Measurements from ENCODE around the gene FBXW9.
A peak's percentile ranks its signal among the peaks of the same experiment; 100 is the strongest.
"Not testable (repeated sequence)": the region's sequence is repeated elsewhere in the genome, so short reads cannot be mapped to it uniquely, and the experiment has no call there.

The FBXW9 gene

DNA sequence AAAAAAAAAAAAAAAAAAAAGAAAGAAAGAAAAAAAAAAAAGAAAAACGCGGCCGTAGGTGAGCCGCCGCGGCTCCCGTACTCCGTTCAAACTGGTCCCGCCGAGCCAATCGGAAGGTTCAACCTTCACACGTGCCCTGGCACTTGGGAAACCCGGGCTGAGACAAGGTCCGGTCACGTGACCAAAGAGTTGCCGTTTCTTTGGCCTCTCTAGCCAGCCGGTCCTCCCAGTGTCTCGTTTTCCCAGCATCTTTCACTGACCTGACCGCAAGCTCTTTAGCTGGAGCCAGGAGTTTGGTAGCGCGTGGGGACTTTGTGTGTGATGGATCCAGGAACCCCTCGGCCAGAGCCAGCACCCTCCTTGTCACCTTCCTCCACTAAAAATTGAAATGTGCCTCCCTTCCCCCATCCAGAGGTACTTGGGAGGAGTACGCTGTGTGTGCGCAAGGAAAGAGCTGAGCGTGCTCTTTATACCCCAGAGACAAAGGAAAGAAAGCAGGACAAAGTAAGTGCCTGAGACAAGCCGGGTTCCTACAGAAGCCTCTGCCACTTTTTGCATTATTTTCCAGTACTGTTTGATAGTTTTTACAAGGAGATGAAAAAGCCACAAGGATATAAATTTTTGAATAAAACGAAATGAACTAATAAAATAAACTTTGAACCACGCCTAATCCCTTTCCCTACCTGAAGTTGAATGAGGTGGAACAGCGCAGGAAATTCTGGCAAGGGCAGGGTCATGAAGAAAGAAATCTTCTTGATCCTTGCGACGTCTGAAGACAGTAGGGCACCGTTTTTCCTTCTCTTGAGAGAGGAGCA is 26.3 kb upstream of the FBXW9 start:
- in situ Hi-C loops (cut with HindIII; ENCODE audit: low sequenced_read_pairs), result no loop called here
- DNase-seq (ENCODE audit: low read depth, low spot score), result peak; percentile 99
- TF ChIP-seq, protein P1, sequence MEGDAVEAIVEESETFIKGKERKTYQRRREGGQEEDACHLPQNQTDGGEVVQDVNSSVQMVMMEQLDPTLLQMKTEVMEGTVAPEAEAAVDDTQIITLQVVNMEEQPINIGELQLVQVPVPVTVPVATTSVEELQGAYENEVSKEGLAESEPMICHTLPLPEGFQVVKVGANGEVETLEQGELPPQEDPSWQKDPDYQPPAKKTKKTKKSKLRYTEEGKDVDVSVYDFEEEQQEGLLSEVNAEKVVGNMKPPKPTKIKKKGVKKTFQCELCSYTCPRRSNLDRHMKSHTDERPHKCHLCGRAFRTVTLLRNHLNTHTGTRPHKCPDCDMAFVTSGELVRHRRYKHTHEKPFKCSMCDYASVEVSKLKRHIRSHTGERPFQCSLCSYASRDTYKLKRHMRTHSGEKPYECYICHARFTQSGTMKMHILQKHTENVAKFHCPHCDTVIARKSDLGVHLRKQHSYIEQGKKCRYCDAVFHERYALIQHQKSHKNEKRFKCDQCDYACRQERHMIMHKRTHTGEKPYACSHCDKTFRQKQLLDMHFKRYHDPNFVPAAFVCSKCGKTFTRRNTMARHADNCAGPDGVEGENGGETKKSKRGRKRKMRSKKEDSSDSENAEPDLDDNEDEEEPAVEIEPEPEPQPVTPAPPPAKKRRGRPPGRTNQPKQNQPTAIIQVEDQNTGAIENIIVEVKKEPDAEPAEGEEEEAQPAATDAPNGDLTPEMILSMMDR (IDR thresholded peaks at IDR 0.05; ENCODE audit: low read depth, low read length), result no peak
- peak overlapping the region; percentile 81 for H3K4me3 ChIP-seq (ENCODE audit: low read depth, low read length)

GRCh38 chr19:12721656-12722565 is 25.5 kb upstream of the FBXW9 start:
- DNase-seq (ENCODE audit: low read depth, low spot score), result peak; percentile 78
- TF ChIP-seq, protein P1 (IDR thresholded peaks at IDR 0.05; ENCODE audit: low read depth, low read length), result no peak
- in situ Hi-C loops (cut with HindIII; ENCODE audit: low sequenced_read_pairs), result no loop called here
- H3K4me3 ChIP-seq (ENCODE audit: low read depth, low read length), result peak overlapping the region; percentile 81

DNA sequence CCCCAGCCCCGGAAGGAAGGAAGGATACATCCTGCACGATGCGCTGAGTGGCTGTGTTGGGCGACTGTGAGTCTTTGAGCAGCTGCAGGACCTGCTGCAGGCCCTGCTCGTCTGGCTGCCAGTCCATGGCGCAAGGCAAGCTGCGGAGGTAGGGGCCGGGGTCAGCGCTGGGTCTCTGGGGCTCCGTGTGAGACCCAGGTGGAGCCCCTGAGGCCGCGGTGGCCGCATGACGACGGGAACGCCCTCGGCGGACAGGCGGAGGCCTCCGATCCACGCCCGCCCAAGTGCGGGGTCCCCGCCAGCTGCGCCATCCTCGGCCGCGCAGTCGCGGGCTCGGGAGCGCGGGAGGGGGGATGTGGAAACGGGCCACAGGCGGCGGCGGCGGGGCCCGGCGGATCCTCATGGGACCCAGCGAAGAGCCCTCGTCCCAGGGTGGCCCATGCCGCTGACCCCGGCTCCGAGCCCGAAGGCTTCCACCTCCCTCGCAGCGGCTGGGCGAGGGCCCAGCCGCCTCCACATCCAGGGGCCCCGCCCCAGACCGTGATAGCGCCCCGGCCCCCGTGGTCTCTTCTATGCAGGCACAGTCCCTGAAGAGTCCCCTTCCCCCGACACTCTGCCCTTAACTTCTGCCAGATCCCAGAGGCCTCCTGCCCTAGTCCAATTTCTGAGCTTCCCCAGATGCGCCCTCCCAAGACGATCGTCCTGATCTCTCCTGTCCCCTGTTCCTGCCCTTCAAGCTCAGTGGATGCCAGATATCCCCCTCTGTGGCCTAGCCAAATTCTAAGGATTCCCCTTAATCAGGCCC is 24.6 kb upstream of the FBXW9 start:
- TF ChIP-seq, protein P1 (IDR thresholded peaks at IDR 0.05; ENCODE audit: low read depth, low read length), result no peak
- H3K4me3 ChIP-seq (ENCODE audit: low read depth, low read length), result peak overlapping the region; percentile 81
- peak; percentile 17 for DNase-seq (ENCODE audit: low read depth, low spot score)
- in situ Hi-C loops (cut with HindIII; ENCODE audit: low sequenced_read_pairs), result no loop called here

DNA sequence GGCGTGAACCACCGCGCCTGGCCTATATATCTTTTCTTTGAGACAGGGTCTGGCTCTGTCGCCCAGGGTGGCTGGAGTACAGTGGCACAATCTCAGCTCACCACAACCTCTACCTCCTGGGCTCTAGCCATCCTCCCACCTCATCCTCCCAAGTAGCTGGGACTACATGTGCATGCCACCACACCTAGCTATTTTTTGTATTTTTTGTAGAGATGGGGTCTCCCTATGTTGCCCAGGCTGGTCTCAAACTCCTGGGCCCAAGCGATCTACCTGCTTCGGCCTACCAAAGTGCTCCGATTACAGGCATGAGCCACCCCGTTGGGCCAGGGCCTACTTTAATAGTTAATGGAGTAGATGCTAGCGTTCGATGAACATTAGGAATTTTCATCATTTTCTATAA is 23.9 kb upstream of the FBXW9 start:
- H3K4me3 ChIP-seq (ENCODE audit: low read depth, low read length), result peak overlapping the region; percentile 81
- in situ Hi-C loops (cut with HindIII; ENCODE audit: low sequenced_read_pairs), result no loop called here
- no peak for DNase-seq (ENCODE audit: low read depth, low spot score)
- TF ChIP-seq, protein P1 (IDR thresholded peaks at IDR 0.05; ENCODE audit: low read depth, low read length), result no peak

DNA sequence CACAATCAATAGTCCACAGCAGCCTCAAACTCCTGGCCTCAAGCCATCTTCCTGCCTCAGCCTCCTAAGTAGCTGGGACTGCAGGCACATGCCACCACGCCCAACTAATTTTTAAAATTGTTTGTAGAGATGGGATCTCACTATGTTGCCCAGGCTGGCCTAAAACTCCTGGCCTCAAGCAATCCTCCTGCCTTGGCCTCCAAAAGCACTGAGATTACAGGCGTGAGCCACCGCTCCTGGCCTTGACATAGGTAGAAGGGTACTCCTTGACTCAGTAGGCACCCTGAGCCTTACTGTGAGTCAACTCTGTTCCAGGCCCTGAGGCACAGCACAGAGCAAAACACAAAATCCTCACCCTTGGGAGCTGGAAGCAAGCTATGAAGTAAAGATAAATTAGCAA is 19.5 kb upstream of the FBXW9 start:
- TF ChIP-seq, protein P1 (IDR thresholded peaks at IDR 0.05; ENCODE audit: low read depth, low read length), result no peak
- DNase-seq (ENCODE audit: low read depth, low spot score), result no peak
- in situ Hi-C loops (cut with HindIII; ENCODE audit: low sequenced_read_pairs), result no loop called here
- H3K4me3 ChIP-seq (ENCODE audit: low read depth, low read length), result no peak overlapping the region

- H3K4me3 ChIP-seq (ENCODE audit: low read depth, low read length), result no peak overlapping the region
- DNase-seq (ENCODE audit: low read depth, low spot score), result no peak
- in situ Hi-C loops (cut with HindIII; ENCODE audit: low sequenced_read_pairs), result no loop called here
- TF ChIP-seq, protein P1 (IDR thresholded peaks at IDR 0.05; ENCODE audit: low read depth, low read length), result no peak
These were observed 18.7 kb upstream of the FBXW9 start for GRCh38 chr19:12715102-12715501.

DNA sequence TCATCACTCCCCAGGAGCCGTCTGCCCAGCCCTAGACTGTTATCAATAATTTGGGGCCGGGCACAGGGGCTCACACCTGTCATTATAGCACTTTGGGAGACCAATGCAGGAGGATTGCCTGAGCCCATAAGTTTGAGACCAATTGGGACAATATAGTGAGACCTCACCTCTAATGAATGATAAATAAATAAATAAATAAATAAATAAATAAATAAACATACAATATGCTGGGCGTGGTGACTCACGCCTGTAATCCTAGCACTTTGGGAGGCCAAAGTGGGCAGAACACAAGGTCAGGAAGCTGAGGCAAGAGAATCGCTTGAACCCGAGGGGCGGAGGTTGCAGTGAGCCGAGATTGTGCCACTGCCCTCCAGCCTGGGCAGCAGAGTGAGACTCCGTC is 16.9 kb upstream of the FBXW9 start:
- in situ Hi-C loops (cut with HindIII; ENCODE audit: low sequenced_read_pairs); H3K4me3 ChIP-seq (ENCODE audit: low read depth, low read length): not testable (repeated sequence)

DNA sequence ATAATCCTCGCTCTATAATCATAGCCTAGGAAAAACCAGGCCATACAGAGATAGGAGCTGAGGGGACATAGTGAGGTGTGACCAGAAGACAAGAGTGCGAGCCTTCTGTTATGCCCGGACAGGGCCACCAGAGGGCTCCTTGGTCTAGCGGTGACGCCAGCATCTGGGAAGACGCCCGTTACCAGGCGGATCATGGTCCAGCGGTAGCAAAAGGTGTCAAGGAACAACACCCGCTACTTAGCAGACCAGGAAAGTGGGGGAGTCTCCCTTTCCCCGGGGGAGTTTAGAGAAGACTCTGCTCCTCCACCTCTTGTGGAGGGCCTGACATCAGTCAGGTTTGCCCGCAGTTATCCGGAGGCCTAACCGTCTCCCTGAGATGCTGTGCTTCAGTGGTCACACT is 15.6 kb upstream of the FBXW9 start:
- in situ Hi-C loops (cut with HindIII; ENCODE audit: low sequenced_read_pairs); H3K4me3 ChIP-seq (ENCODE audit: low read depth, low read length); DNase-seq (ENCODE audit: low read depth, low spot score): not testable (repeated sequence)

More for the DNA sequence above, 16.9 kb upstream of the FBXW9 start:
- not testable (repeated sequence) for DNase-seq (ENCODE audit: low read depth, low spot score)
